HepG2 (cell line): Measurements from ENCODE around the gene EFNA2. TPM values are rescaled to one million over a fixed set of nuclear protein-coding genes. Genes with fewer than 3 reads are reported as not detected.

Experiments
- AKAP8 ChIP-seq: sonication (generic); formaldehyde crosslinking; IDR thresholded peaks from 2 replicates; pipeline ENCODE4 v1.5.1; 2020; ENCODE audit warnings: mild to moderate bottlenecking, missing genetic modification reagents
- ARNTL ChIP-seq: sonication (generic); formaldehyde crosslinking; IDR thresholded peaks from 2 replicates; pipeline ENCODE4 v1.4.0; 2020; ENCODE audit warnings: mild to moderate bottlenecking, missing genetic modification reagents
- ATF1 ChIP-seq: IDR thresholded peaks from 2 replicates; pipeline ENCODE4 v1.6.1; 2016; ENCODE audit warnings: mild to moderate bottlenecking, control low read depth
- ATF7-NPFF ChIP-seq: sonication (generic); formaldehyde crosslinking; IDR thresholded peaks from 2 replicates; pipeline ENCODE4 v1.8.1; 2023; ENCODE audit warnings: mild to moderate bottlenecking, low read depth, missing genetic modification reagents, moderate library complexity
- CBX5 ChIP-seq: sonication (generic); formaldehyde crosslinking; IDR thresholded peaks from 2 replicates; pipeline ENCODE4 v1.4.0; 2020; ENCODE audit warnings: missing genetic modification reagents, borderline replicate concordance
- HES4 ChIP-seq: sonication (generic); formaldehyde crosslinking; IDR thresholded peaks from 2 replicates; pipeline ENCODE4 v1.9.0; 2021; ENCODE audit warnings: mild to moderate bottlenecking, missing genetic modification reagents, borderline replicate concordance
- HNRNPLL ChIP-seq: fragments of 200-400 bp; formaldehyde crosslinking; IDR thresholded peaks from 2 replicates; pipeline ENCODE4 v1.6.1; 2017; ENCODE audit warnings: mild to moderate bottlenecking, low read depth, low read length; ENCODE audit not compliant: poor library complexity, severe bottlenecking
- HOXA3 ChIP-seq: sonication (generic); formaldehyde crosslinking; IDR thresholded peaks from 2 replicates; pipeline ENCODE4 v1.5.0; 2020; ENCODE audit warnings: missing genetic modification reagents
- IRF2 ChIP-seq: IDR thresholded peaks from 2 replicates; pipeline ENCODE4 v1.6.1; 2018; ENCODE audit warnings: missing genetic modification reagents, missing compliant biosample characterization
- MAZ ChIP-seq, 2 experiments: sonication (generic) in 1 of 2; formaldehyde crosslinking in 1 of 2; IDR thresholded peaks; 2 replicates each; pipeline versions ENCODE4 v1.5.0 to v1.6.1; 2012 to 2020; ENCODE audit warnings: low read depth in 2 of 2, mild to moderate bottlenecking in 2 of 2, borderline replicate concordance in 1 of 2, improper control_type of control experiment in 1 of 2, low read length in 1 of 2, missing genetic modification reagents in 1 of 2, moderate library complexity in 1 of 2
- MEIS2 ChIP-seq: sonication (generic); formaldehyde crosslinking; IDR thresholded peaks from 2 replicates; pipeline ENCODE4 v1.9.0; 2021; ENCODE audit warnings: mild to moderate bottlenecking, missing genetic modification reagents
- PATZ1 ChIP-seq: sonication (generic); formaldehyde crosslinking; IDR thresholded peaks from 2 replicates; pipeline ENCODE4 v1.4.0; 2020; ENCODE audit warnings: missing genetic modification reagents
- PHF8 ChIP-seq: sonication (generic); formaldehyde crosslinking; IDR thresholded peaks from 2 replicates; pipeline ENCODE4 v1.5.0; 2020; ENCODE audit warnings: missing genetic modification reagents
- RARA ChIP-seq: IDR thresholded peaks from 2 replicates; pipeline ENCODE4 v1.6.1; 2016; ENCODE audit warnings: missing genetic modification reagents, missing compliant biosample characterization
- RFX5 ChIP-seq: IDR thresholded peaks from 2 replicates; pipeline ENCODE4 v1.6.1; 2011; ENCODE audit warnings: low read depth, low read length, improper control_type of control experiment
- ZBTB1 ChIP-seq: sonication (generic); formaldehyde crosslinking; IDR thresholded peaks from 2 replicates; pipeline ENCODE4 v1.4.0; 2020; ENCODE audit warnings: missing genetic modification reagents, borderline replicate concordance
- ZFX ChIP-seq: sonication (generic); formaldehyde crosslinking; IDR thresholded peaks from 2 replicates; pipeline ENCODE4 v1.4.0; 2020; ENCODE audit warnings: mild to moderate bottlenecking, low read depth, missing genetic modification reagents, moderate library complexity
- ZNF232 ChIP-seq: sonication (generic); formaldehyde crosslinking; IDR thresholded peaks from 2 replicates; pipeline ENCODE4 v1.4.0; 2020; ENCODE audit warnings: missing genetic modification reagents, borderline replicate concordance
- ZNF432 ChIP-seq: sonication (generic); formaldehyde crosslinking; IDR thresholded peaks from 2 replicates; pipeline ENCODE4 v1.5.0; 2020; ENCODE audit warnings: missing genetic modification reagents, mild to moderate bottlenecking, borderline replicate concordance
- ZNF792 ChIP-seq: IDR thresholded peaks from 2 replicates; pipeline ENCODE4 v1.6.1; 2016
- ZNF800 ChIP-seq: sonication (generic); formaldehyde crosslinking; IDR thresholded peaks from 2 replicates; pipeline ENCODE4 v1.4.0; 2020; ENCODE audit warnings: missing genetic modification reagents
- polyA plus RNA-seq, 8 experiments: library from polyadenylated mRNA; depleted of rRNA in 3 of 8; stranded (reverse) in 7 of 8; unstranded in 1 of 8; fragments of >200 nt; fragmentation: Illumina TruSeq in 4 of 8; extraction: Trizol in 4 of 8; gene quantifications; 2 replicates each; pipeline versions ENCODE4 v1.2.1 to v1.2.3, GENCODE V29; 2011 to 2016; ENCODE audit warnings: low read depth in 4 of 8, missing spikeins in 1 of 8, mixed read lengths in 1 of 8; ENCODE audit not compliant: insufficient read depth in 1 of 8
- total RNA-seq, 5 experiments: library from RNA; depleted of rRNA; stranded (reverse); fragments of >200 nt; fragmentation: Illumina TruSeq; extraction: Trizol; gene quantifications; 2 replicates each; pipeline ENCODE4 v1.2.3, GENCODE V29; 2016; ENCODE audit warnings: low read depth in 1 of 5

The EFNA2 gene
- total and polyA plus RNA-seq, 2 of the 13 experiments (the other 11 are each of a cell fraction or from before 2014, with no cell fraction given): 6.0 to 9.9 TPM

DNA sequence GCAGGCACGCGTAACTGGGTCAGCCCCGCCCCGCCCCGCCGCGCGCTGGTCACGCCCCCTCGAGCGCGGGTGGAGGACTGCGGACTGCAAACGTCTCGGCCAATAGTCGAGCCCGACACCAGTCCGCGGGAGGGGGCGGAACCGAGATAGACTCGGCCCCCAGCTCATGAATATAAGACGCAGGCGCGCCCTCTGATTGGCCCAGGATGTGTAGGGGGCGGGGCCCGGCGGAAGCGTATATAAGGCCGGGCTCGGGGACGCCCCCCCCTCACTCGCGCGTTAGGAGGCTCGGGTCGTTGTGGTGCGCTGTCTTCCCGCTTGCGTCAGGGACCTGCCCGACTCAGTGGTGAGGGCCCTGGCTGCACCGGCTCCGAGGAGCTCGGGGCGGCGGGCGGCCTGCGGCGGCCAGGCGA lies 16.6 kb upstream of the EFNA2 start, which contains the start of gene CIRBP (continued):
- TF ChIP-seq ARNTL (CRISPR knock-in tag): 0 out of 2 replicates have a peak, but pooled peaks have one; percentile 49
- no peak for TF ChIP-seq ZNF432 (CRISPR knock-in tag)
- TF ChIP-seq MEIS2: peak; percentile 12; the same call in 1 of the 2 replicates
- TF ChIP-seq ZNF232 (CRISPR knock-in tag): peak; percentile 8; the same call in 1 of the 2 replicates
- TF ChIP-seq ZNF792 (CRISPR knock-in tag): 0 out of 2 replicates have a peak, but pooled peaks have one; percentile 22
- TF ChIP-seq ATF7-NPFF (CRISPR knock-in tag): peak; percentile 64; the same call in 1 of the 2 replicates
- peak; percentile 62; the same call in 1 of the 2 replicates for TF ChIP-seq ZFX
- peak; percentile 35; the same call in 1 of the 2 replicates for TF ChIP-seq PHF8
- TF ChIP-seq RFX5: 0 out of 2 replicates have a peak, but pooled peaks have one; percentile 31
- peak; percentile 92 for TF ChIP-seq AKAP8 (CRISPR knock-in tag)
- TF ChIP-seq HNRNPLL: peak; percentile 59
- TF ChIP-seq HES4 (CRISPR knock-in tag): 0 out of 2 replicates have a peak, but pooled peaks have one; percentile 3
- no peak for TF ChIP-seq ATF1 (CRISPR knock-in tag)
- peak; percentile 16; the same call in 1 of the 2 replicates for TF ChIP-seq HOXA3
- TF ChIP-seq ZNF800 (CRISPR knock-in tag): 0 out of 2 replicates have a peak, but pooled peaks have one; percentile 18
- TF ChIP-seq CBX5 (CRISPR knock-in tag): peak; percentile 22; the same call in 1 of the 2 replicates
- no peak for TF ChIP-seq ZBTB1
- TF ChIP-seq PATZ1 (CRISPR knock-in tag): peak; percentile 84
- peak; percentile 90; the same call in 1 of the 2 replicates for TF ChIP-seq MAZ (IDR thresholded peaks at IDR 0.05; ENCODE audit: borderline replicate concordance, low read depth, low read length)
- TF ChIP-seq MAZ (CRISPR knock-in tag; IDR thresholded peaks at IDR 0.05; ENCODE audit: low read depth): peak; percentile 88
- no peak; the same call in 1 of the 2 replicates for TF ChIP-seq RARA (CRISPR knock-in tag)
- TF ChIP-seq IRF2 (CRISPR knock-in tag): peak; percentile 57; the same call in 1 of the 2 replicates
